Keratinocyte (primary cell): ENCODE data around the gene TRIM8.

Experiments
- EZH2 ChIP-seq: IDR thresholded peaks from one replicate; pipeline ENCODE4 v1.6.1; 2012; ENCODE audit warnings: inconsistent platforms, mild to moderate bottlenecking, low read length, moderate library complexity
- TF ChIP-seq, protein P1 (sequence below), 3 experiments: IDR thresholded peaks in 1 of 3; conservative IDR thresholded peaks in 1 of 3; optimal IDR thresholded peaks in 1 of 3; 2 replicates in 2 of 3; 3 replicates in 1 of 3; pipeline versions ENCODE3 to v1.5.1; 2011; ENCODE audit warnings: low read length in 3 of 3, mild to moderate bottlenecking in 3 of 3, moderate library complexity in 2 of 3, control low read depth in 1 of 3, inconsistent platforms in 1 of 3; ENCODE audit not compliant: insufficient read depth in 2 of 3; ENCODE audit errors: extremely low read depth in 1 of 3

DNA sequence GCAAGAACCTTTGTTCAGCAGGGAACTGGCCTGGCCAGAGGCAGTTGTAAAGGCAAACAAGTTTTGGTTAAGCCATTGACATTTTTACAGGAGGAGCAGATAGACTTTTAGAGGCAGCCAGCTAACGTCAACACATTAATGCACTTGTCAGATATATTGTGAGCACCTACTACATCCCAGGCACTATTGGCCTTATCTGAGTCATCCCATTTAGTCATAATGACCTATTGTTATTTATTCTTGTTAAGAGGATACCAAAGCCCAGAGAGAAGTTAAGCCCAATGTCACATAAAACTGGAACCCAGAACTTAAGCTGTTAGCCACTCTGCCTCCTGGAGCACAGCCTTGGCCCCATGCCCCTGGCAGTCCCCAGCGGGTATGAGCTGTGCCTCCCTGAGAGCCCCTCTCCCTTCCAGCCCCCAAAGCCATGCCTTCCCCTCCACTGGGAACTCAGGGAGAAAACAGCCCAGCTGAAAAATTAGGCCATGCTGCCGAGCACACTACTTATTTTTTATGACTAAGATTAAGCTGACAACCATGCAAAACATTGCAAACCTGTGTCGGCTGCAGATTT is 32.7 kb upstream of the TRIM8 start:
- TF ChIP-seq, protein P1, sequence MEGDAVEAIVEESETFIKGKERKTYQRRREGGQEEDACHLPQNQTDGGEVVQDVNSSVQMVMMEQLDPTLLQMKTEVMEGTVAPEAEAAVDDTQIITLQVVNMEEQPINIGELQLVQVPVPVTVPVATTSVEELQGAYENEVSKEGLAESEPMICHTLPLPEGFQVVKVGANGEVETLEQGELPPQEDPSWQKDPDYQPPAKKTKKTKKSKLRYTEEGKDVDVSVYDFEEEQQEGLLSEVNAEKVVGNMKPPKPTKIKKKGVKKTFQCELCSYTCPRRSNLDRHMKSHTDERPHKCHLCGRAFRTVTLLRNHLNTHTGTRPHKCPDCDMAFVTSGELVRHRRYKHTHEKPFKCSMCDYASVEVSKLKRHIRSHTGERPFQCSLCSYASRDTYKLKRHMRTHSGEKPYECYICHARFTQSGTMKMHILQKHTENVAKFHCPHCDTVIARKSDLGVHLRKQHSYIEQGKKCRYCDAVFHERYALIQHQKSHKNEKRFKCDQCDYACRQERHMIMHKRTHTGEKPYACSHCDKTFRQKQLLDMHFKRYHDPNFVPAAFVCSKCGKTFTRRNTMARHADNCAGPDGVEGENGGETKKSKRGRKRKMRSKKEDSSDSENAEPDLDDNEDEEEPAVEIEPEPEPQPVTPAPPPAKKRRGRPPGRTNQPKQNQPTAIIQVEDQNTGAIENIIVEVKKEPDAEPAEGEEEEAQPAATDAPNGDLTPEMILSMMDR (optimal IDR thresholded peaks at IDR 0.05 in 1 of 3, IDR thresholded peaks at IDR 0.05 in 1 of 3, conservative IDR thresholded peaks at IDR 0.05 in 1 of 3; ENCODE audit: extremely low read depth in 1 of 3, insufficient read depth in 2 of 3, low read length in 3 of 3) = no peak
- no peak for TF ChIP-seq EZH2
